Neutrophil (primary cell): ENCODE data around the gene SEL1L.
A peak's percentile ranks its signal among the peaks of the same experiment; 100 is the strongest.

Experiments
- H3K27ac ChIP-seq: fragments of 200-600 bp; sonication (generic); 2 replicates; pipeline ENCODE4 v1.5.1; 2016; ENCODE audit warnings: mild to moderate bottlenecking, moderate library complexity
- H3K27me3 ChIP-seq: fragments of 200-600 bp; sonication (generic); 2 replicates; pipeline ENCODE4 v1.6.0; 2016; ENCODE audit warnings: mild to moderate bottlenecking
- H3K36me3 ChIP-seq: fragments of 200-600 bp; sonication (generic); 2 replicates; pipeline ENCODE4 v1.5.1; 2017
- H3K4me1 ChIP-seq, 2 experiments: fragments of 200-600 bp in 1 of 2; sonication (generic) in 1 of 2; 1 replicate in 1 of 2; 2 replicates in 1 of 2; pipeline versions ENCODE4 v1.5.1 to v1.6.1; 2013 to 2016; ENCODE audit warnings: low read depth in 1 of 2, low read length in 1 of 2, mild to moderate bottlenecking in 1 of 2, moderate library complexity in 1 of 2; ENCODE audit not compliant: control insufficient read depth in 1 of 2, insufficient read depth in 1 of 2
- H3K4me3 ChIP-seq, 2 experiments: fragments of 200-600 bp in 1 of 2; sonication (generic) in 1 of 2; 1 replicate in 1 of 2; 2 replicates in 1 of 2; pipeline ENCODE4 v1.5.1; 2013 to 2016; ENCODE audit warnings: low read depth in 1 of 2, low read length in 1 of 2, mild to moderate bottlenecking in 1 of 2, moderate library complexity in 1 of 2
- H3K9me3 ChIP-seq: fragments of 200-600 bp; sonication (generic); 2 replicates; pipeline ENCODE4 v1.5.1; 2016
- TF ChIP-seq, protein P1 (sequence below): fragments of 200-600 bp; sonication (generic); IDR thresholded peaks from 2 replicates; pipeline ENCODE4 v1.5.1; 2016; ENCODE audit warnings: antibody characterized with exemption

Gene SEL1L

GRCh38 chr14:81480741-81481140 lies 52.9 kb downstream of the SEL1L start:
- Histone ChIP-seq H3K27ac (no peak overlapping the region), H3K4me1 (no peaks in the 10 kb centered on the region), H3K27me3 (no peaks in the 10 kb centered on the region), H3K36me3 (peaks cover 100% of the 10 kb centered on the region), H3K9me3 (no peaks in the 10 kb centered on the region), H3K4me3 (no peak overlapping the region)
- TF ChIP-seq, protein P1, sequence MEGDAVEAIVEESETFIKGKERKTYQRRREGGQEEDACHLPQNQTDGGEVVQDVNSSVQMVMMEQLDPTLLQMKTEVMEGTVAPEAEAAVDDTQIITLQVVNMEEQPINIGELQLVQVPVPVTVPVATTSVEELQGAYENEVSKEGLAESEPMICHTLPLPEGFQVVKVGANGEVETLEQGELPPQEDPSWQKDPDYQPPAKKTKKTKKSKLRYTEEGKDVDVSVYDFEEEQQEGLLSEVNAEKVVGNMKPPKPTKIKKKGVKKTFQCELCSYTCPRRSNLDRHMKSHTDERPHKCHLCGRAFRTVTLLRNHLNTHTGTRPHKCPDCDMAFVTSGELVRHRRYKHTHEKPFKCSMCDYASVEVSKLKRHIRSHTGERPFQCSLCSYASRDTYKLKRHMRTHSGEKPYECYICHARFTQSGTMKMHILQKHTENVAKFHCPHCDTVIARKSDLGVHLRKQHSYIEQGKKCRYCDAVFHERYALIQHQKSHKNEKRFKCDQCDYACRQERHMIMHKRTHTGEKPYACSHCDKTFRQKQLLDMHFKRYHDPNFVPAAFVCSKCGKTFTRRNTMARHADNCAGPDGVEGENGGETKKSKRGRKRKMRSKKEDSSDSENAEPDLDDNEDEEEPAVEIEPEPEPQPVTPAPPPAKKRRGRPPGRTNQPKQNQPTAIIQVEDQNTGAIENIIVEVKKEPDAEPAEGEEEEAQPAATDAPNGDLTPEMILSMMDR = no peak

DNA sequence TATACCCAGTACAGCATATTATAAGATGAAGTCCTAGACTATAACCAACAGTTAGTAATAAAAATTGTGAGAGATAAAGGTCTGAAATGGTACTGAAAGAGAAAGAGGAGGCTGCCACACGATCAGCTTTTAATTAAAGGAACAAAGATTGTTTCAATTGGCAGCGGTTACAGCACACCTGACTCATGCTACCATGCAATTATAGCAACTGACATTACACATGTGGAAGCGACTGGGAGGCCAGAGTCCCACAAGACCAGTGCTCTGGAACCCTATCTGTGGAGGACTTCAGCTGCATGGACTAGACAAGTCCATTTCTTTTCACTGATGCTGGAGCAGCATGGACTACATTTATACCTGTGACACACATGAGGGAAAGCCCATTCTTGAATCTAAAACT lies 55.2 kb downstream of the SEL1L start:
- Histone ChIP-seq H3K4me3 (no peak overlapping the region), H3K36me3 (peaks cover 92% of the 10 kb centered on the region), H3K27ac (no peak overlapping the region), H3K4me1 (no peaks in the 10 kb centered on the region), H3K9me3 (no peaks in the 10 kb centered on the region), H3K27me3 (no peaks in the 10 kb centered on the region)
- TF ChIP-seq, protein P1 = no peak

GRCh38 chr14:81476816-81477215 lies 56.8 kb downstream of the SEL1L start:
- no peaks in the 10 kb centered on the region for H3K4me1 ChIP-seq
- no peaks in the 10 kb centered on the region for H3K27me3 ChIP-seq
- no peak overlapping the region for H3K27ac ChIP-seq
- H3K4me3 ChIP-seq = no peak overlapping the region
- TF ChIP-seq, protein P1 = no peak
- H3K36me3 ChIP-seq = peaks cover 91% of the 10 kb centered on the region
- H3K9me3 ChIP-seq = no peaks in the 10 kb centered on the region

DNA sequence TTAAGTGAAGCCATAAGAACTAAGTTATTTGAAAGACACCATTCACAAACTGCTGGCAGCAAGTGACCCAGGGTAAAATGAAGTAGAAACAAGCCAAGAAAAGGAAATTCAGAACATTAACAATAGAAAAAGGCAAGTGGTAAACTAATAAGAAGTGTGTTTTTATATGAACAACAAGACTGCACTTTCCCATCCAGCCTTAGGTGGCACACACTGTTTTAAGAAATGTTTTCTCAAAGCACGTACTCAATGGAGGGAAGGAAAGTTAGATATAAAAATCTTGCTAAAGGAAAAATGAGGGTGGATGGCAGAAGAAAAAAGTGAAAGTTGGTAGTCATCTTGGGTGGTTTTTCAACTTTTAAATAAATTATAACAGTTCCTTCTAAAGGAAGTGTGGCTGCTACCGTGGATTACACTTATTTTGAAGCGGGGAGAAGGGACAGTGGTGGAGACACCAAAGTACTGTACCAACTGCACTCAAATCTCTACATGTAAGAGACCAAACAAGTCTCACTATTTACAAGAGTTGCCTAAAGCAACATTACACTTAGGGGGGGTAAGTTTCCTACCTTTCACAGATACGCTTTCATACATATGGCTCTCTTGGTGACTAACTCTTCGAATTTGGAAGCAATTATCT lies 58.8 kb downstream of the SEL1L start:
- H3K27me3 ChIP-seq = no peaks in the 10 kb centered on the region
- H3K27ac ChIP-seq = peak overlapping the region; percentile 47
- peaks cover 71% of the 10 kb centered on the region for H3K36me3 ChIP-seq

GRCh38 chr14:81474148-81474492 lies 59.5 kb downstream of the SEL1L start:
- peaks cover 64% of the 10 kb centered on the region for H3K36me3 ChIP-seq
- no peaks in the 10 kb centered on the region for H3K9me3 ChIP-seq
- TF ChIP-seq, protein P1 = no peak
- H3K27ac ChIP-seq = peak overlapping the region; percentile 47
- H3K4me1 ChIP-seq = no peaks in the 10 kb centered on the region
- H3K27me3 ChIP-seq = no peaks in the 10 kb centered on the region
- no peak overlapping the region for H3K4me3 ChIP-seq

More for the DNA sequence above, 58.8 kb downstream of the SEL1L start:
- no peaks in the 10 kb centered on the region for H3K4me1 ChIP-seq
- H3K4me3 ChIP-seq = no peak overlapping the region
- TF ChIP-seq, protein P1 = no peak
- no peaks in the 10 kb centered on the region for H3K9me3 ChIP-seq
